OCI-LY7 (cell line): ENCODE data around the gene MAPT.

Experiments
- EZH2phosphoT487 ChIP-seq: fragments of 200-600 bp; sonication (generic); IDR thresholded peaks from 2 replicates; pipeline ENCODE4 v1.6.1; 2018; ENCODE audit warnings: low read depth, borderline replicate concordance, mild to moderate bottlenecking, mixed run types, antibody characterized with exemption, low read length, moderate library complexity, mixed read lengths
- TF ChIP-seq, protein P1 (sequence below): fragments of 200-600 bp; sonication (generic); conservative IDR thresholded peaks from 2 replicates; pipeline ENCODE4 v1.5.1; 2014; ENCODE audit warnings: mild to moderate bottlenecking, antibody characterized with exemption, low read length, moderate library complexity, mixed read lengths

DNA sequence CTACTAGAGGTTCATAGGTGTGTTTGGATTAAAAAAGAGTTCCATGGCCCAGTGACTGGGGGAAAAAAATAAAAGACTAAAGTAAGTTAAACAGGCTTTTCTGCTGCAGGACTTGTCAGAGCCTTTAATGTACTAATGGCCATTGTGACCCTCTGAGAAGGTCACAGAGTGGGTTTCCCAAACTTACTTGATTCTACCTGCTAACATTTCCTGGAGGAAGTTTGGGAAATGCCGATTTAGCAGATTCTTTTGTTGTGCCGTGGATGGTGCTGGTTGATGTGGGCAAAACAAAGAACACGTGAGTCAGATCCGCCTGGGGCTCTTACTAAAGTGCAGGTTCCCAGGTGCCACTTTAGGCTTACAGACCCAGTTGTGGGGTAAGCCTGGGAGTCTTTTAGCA lies 91.1 kb downstream of the MAPT start:
- TF ChIP-seq, protein P1, sequence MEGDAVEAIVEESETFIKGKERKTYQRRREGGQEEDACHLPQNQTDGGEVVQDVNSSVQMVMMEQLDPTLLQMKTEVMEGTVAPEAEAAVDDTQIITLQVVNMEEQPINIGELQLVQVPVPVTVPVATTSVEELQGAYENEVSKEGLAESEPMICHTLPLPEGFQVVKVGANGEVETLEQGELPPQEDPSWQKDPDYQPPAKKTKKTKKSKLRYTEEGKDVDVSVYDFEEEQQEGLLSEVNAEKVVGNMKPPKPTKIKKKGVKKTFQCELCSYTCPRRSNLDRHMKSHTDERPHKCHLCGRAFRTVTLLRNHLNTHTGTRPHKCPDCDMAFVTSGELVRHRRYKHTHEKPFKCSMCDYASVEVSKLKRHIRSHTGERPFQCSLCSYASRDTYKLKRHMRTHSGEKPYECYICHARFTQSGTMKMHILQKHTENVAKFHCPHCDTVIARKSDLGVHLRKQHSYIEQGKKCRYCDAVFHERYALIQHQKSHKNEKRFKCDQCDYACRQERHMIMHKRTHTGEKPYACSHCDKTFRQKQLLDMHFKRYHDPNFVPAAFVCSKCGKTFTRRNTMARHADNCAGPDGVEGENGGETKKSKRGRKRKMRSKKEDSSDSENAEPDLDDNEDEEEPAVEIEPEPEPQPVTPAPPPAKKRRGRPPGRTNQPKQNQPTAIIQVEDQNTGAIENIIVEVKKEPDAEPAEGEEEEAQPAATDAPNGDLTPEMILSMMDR, result no peak
- no peak for TF ChIP-seq EZH2phosphoT487
